OCI-LY7 (cell line): ENCODE data around the gene MGMT. TPM values are rescaled to one million over a fixed set of nuclear protein-coding genes. Genes with fewer than 3 reads are reported as not detected.

Experiments
- BruUV-seq: library from RNA; stranded (reverse); fragments of 400-500 nt; replicated peaks from 2 replicates; lab custom pipeline; 2021; lab: Mats Ljungman, UMichigan
- CTCF ChIA-PET: fragments of 300-600 bp; sonication (Branson Sonifier 250); formaldehyde crosslinking; loops from one replicate; lab custom pipeline; 2022; ENCODE audit warnings: antibody characterized with exemption; ENCODE audit not compliant: unreplicated experiment; lab: Charles Lee
- POLR2A ChIA-PET: fragments of 300-600 bp; sonication (Branson Sonifier 250); formaldehyde crosslinking; loops from one replicate; lab custom pipeline; 2022; ENCODE audit warnings: antibody characterized with exemption; lab: Charles Lee
- DNase-seq: peaks from one replicate; pipeline ENCODE4 v3.0.0-alpha.2; 2015; ENCODE audit warnings: low spot score
- H2AFZ ChIP-seq: fragments of 200-600 bp; sonication (generic), shearing (Covaris generic); 2 replicates; pipeline ENCODE4 v1.6.1; 2014; ENCODE audit warnings: mild to moderate bottlenecking, antibody characterized with exemption, low read length, moderate library complexity
- H3K27ac ChIP-seq: fragments of 200-600 bp; sonication (generic); 2 replicates; pipeline ENCODE4 v1.5.1; 2014; ENCODE audit warnings: mixed run types, low read depth, mild to moderate bottlenecking, moderate library complexity, low read length, inconsistent platforms; ENCODE audit not compliant: poor library complexity, severe bottlenecking
- H3K36me3 ChIP-seq: fragments of 200-600 bp; sonication (generic); 2 replicates; pipeline ENCODE4 v1.6.1; 2014; ENCODE audit warnings: mild to moderate bottlenecking, antibody characterized with exemption, low read length, moderate library complexity, mixed read lengths; ENCODE audit not compliant: insufficient read depth
- H3K4me1 ChIP-seq: fragments of 200-600 bp; sonication (generic); 2 replicates; pipeline ENCODE4 v1.5.1; 2014; ENCODE audit warnings: mild to moderate bottlenecking, low read length; ENCODE audit not compliant: insufficient read depth, poor library complexity, severe bottlenecking
- H3K4me2 ChIP-seq: fragments of 200-600 bp; sonication (generic); 2 replicates; pipeline ENCODE4 v1.6.1; 2014; ENCODE audit warnings: mild to moderate bottlenecking, low read length
- H3K4me3 ChIP-seq: fragments of 200-600 bp; sonication (generic); 2 replicates; pipeline ENCODE4 v1.5.1; 2014; ENCODE audit warnings: mild to moderate bottlenecking, low read depth, low read length; ENCODE audit not compliant: poor library complexity, severe bottlenecking
- H3K79me2 ChIP-seq: fragments of 200-600 bp; sonication (generic); 2 replicates; pipeline ENCODE4 v1.6.1; 2016; ENCODE audit warnings: low read depth, mild to moderate bottlenecking, low read length, moderate library complexity, mixed read lengths; ENCODE audit not compliant: insufficient read depth
- H3K9me2 ChIP-seq: fragments of 200-600 bp; sonication (generic); 2 replicates; pipeline ENCODE4 v1.6.1; 2016; ENCODE audit warnings: mild to moderate bottlenecking, low read length, mixed read lengths; ENCODE audit not compliant: insufficient read depth
- H3K9me3 ChIP-seq: fragments of 200-600 bp; sonication (generic); 2 replicates; pipeline ENCODE4 v1.6.1; 2014; ENCODE audit warnings: mild to moderate bottlenecking, mixed run types, low read length, mixed read lengths
- H4K20me1 ChIP-seq: fragments of 200-600 bp; sonication (generic); 2 replicates; pipeline ENCODE4 v1.6.1; 2014; ENCODE audit warnings: mild to moderate bottlenecking, antibody characterized with exemption, low read length, moderate library complexity, mixed read lengths; ENCODE audit not compliant: insufficient read depth
- CTCF ChIP-seq: fragments of 200-600 bp; sonication (generic); conservative IDR thresholded peaks from 2 replicates; pipeline ENCODE4 v1.5.1; 2014; ENCODE audit warnings: mild to moderate bottlenecking, antibody characterized with exemption, low read length, moderate library complexity, mixed read lengths
- EZH2phosphoT487 ChIP-seq: fragments of 200-600 bp; sonication (generic); IDR thresholded peaks from 2 replicates; pipeline ENCODE4 v1.6.1; 2018; ENCODE audit warnings: low read depth, borderline replicate concordance, mild to moderate bottlenecking, mixed run types, antibody characterized with exemption, low read length, moderate library complexity, mixed read lengths
- intact Hi-C: fragments of 100-400 bp; cut with micrococcal nuclease; formaldehyde crosslinking; loops from one replicate; pipeline ENCODE4 v1.10.0; 2022; ENCODE audit not compliant: unreplicated experiment
- total RNA-seq, 2 experiments: library from RNA; depleted of rRNA in 1 of 2; stranded (reverse); fragments of >200 nt in 1 of 2; shearing (Covaris generic) in 1 of 2; gene quantifications; 2 replicates each; pipeline ENCODE4 v1.2.3, GENCODE V29; 2014 to 2022

The MGMT gene
- total RNA-seq, 2 experiments from 2014 or later, result 19.7 to 25.0 TPM

GRCh38 chr10:129614341-129614740 is 147.3 kb downstream of the MGMT start:
- CTCF ChIA-PET, result no interaction called here
- no peak overlapping the region for H3K27ac ChIP-seq
- no peaks in the 10 kb centered on the region for H4K20me1 ChIP-seq
- no peaks in the 10 kb centered on the region for H3K36me3 ChIP-seq
- no peaks in the 10 kb centered on the region for H3K79me2 ChIP-seq
- no peaks in the 10 kb centered on the region for H3K4me1 ChIP-seq
- no peaks in the 10 kb centered on the region for H3K9me2 ChIP-seq
- DNase-seq, result no peak
- BruUV-seq, result no TSS peak
- POLR2A ChIA-PET, result no interaction called here
- H2AFZ ChIP-seq, result no peak overlapping the region
- TF ChIP-seq EZH2phosphoT487 (no peak), CTCF (no peak)
- no peaks in the 10 kb centered on the region for H3K9me3 ChIP-seq
- no peak overlapping the region for H3K4me3 ChIP-seq
- no peak overlapping the region for H3K4me2 ChIP-seq
- intact Hi-C loops, result no loop called here

GRCh38 chr10:129615381-129615780 is 148.3 kb downstream of the MGMT start:
- no peak overlapping the region for H3K27ac ChIP-seq
- no peaks in the 10 kb centered on the region for H3K9me3 ChIP-seq
- intact Hi-C loops, result no loop called here
- POLR2A ChIA-PET, result no interaction called here
- TF ChIP-seq EZH2phosphoT487 (no peak), CTCF (no peak)
- no peak for DNase-seq
- no peak overlapping the region for H3K4me2 ChIP-seq
- no peak overlapping the region for H2AFZ ChIP-seq
- no TSS peak for BruUV-seq
- H3K36me3 ChIP-seq, result no peaks in the 10 kb centered on the region
- H3K4me3 ChIP-seq, result no peak overlapping the region
- H4K20me1 ChIP-seq, result no peaks in the 10 kb centered on the region
- no peaks in the 10 kb centered on the region for H3K9me2 ChIP-seq
- CTCF ChIA-PET, result no interaction called here
- no peaks in the 10 kb centered on the region for H3K79me2 ChIP-seq
- H3K4me1 ChIP-seq, result no peaks in the 10 kb centered on the region

DNA sequence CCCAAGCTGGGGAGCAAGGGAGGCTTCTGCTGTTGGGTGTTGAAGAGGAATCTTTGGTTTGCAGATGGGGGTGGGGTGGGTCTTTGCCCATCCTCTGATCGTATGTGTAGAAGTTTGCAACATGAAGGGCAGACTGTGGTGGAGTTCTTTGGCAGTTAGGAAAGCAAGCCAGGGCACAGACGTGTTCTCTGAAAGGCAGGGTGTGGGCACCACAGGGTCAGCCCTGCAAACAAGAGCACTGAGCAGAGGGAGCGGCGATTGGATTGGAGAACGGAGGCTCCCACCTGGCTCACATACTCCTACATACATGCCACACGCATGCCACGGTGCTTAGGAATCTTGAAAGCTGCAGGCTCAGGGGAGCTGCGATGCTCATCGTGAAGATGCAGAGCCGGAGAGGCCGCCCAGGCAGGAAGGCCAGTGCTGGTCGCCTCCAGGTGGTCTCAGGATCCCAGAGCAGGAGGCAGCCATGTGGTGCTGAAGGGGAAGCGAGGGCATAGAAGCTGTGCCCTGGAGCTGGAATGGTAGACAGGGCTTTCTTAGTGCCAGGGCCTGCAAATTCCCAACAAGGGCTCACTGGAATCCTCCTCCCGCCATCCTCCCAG is 149.0 kb downstream of the MGMT start:
- intact Hi-C loops, result no loop called here
- H3K27ac ChIP-seq, result no peak overlapping the region
- H2AFZ ChIP-seq, result no peak overlapping the region
- H3K9me3 ChIP-seq, result no peaks in the 10 kb centered on the region
- no peaks in the 10 kb centered on the region for H3K79me2 ChIP-seq
- H3K4me3 ChIP-seq, result no peak overlapping the region
- no peaks in the 10 kb centered on the region for H3K4me1 ChIP-seq
- no peak overlapping the region for H3K4me2 ChIP-seq
- CTCF ChIA-PET, result no interaction called here
- TF ChIP-seq CTCF, result no peak
- no peak for TF ChIP-seq EZH2phosphoT487
- no TSS peak for BruUV-seq
- DNase-seq, result no peak
- no peaks in the 10 kb centered on the region for H4K20me1 ChIP-seq
- no peaks in the 10 kb centered on the region for H3K36me3 ChIP-seq
- H3K9me2 ChIP-seq, result no peaks in the 10 kb centered on the region
- POLR2A ChIA-PET, result no interaction called here
